ENCODE results near the gene NFX1. TPM values are rescaled to one million over a fixed set of nuclear protein-coding genes. Genes with fewer than 3 reads are reported as not detected.
"Not testable (repeated sequence)": the region's sequence is repeated elsewhere in the genome, so short reads cannot be mapped to it uniquely, and the experiment has no call there.

Gene NFX1
- total and polyA plus RNA-seq, 12 donors, result 17.5 to 44.4 (median 31.2) TPM

DNA sequence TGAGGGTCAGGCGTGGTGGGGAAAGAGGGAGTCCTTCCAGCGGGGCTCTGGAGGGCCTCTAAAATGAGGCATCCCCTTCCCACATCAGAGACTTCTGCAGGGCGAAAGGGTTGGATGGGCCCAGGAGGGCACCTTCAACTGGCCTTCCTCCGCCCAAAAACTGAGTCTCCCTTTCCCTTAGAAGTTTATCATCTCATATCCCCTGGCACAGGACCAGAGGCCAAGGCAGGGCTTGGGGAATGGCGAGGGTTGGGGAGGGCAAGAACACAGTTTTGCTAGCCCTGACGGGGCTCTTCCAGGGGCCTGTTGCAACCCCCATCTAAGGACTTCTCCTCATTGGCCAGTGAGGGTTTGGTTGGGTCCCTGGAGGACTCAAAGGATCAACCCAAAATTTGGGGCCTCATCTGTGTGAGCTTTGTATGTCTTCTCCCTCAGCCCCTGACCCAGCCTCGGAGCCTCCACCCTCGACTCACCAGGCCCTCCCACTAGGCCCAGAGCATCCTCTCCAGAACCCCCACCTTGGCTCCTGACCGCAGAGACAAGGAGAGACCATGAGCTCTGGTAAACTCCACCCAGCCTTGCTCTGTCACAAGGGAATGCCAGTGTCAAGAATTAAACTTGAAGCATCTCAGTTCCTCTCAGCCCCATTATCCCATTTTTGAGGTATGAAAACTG, 87.9 kb downstream of the NFX1 start:
- Histone ChIP-seq H3K36me3 (replicated peaks in 1 of 2) (no peaks in the 10 kb centered on the region), H3K9me3 (replicated peaks in 1 of 3) (no peaks in the 10 kb centered on the region), H3K4me3 (no peak overlapping the region), H3K27me3 (no peaks in the 10 kb centered on the region), H3K4me1 (replicated peaks in 1 of 2) (peaks cover 8 to 11% of the 10 kb centered on the region in 2 donors), H3K27ac (no peak overlapping the region)
- 78 to 92% (median 87%) methylated on average over 6 to 9 of the region's 9 CpGs for WGBS, 4 donors
- intact Hi-C loops (cut with DNase I), result loop anchor here (10.0 kb wide), 2 partner anchors 77 to 87 kb away; no protein-coding TSS in a partner anchor
- DNase-seq, result peak in 1 of 7 donors; percentile 16
- no peak for TF ChIP-seq POLR2A (IDR thresholded peaks at IDR 0.05)
- TF ChIP-seq, protein P1, sequence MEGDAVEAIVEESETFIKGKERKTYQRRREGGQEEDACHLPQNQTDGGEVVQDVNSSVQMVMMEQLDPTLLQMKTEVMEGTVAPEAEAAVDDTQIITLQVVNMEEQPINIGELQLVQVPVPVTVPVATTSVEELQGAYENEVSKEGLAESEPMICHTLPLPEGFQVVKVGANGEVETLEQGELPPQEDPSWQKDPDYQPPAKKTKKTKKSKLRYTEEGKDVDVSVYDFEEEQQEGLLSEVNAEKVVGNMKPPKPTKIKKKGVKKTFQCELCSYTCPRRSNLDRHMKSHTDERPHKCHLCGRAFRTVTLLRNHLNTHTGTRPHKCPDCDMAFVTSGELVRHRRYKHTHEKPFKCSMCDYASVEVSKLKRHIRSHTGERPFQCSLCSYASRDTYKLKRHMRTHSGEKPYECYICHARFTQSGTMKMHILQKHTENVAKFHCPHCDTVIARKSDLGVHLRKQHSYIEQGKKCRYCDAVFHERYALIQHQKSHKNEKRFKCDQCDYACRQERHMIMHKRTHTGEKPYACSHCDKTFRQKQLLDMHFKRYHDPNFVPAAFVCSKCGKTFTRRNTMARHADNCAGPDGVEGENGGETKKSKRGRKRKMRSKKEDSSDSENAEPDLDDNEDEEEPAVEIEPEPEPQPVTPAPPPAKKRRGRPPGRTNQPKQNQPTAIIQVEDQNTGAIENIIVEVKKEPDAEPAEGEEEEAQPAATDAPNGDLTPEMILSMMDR (IDR thresholded peaks at IDR 0.05), result no peak

DNA sequence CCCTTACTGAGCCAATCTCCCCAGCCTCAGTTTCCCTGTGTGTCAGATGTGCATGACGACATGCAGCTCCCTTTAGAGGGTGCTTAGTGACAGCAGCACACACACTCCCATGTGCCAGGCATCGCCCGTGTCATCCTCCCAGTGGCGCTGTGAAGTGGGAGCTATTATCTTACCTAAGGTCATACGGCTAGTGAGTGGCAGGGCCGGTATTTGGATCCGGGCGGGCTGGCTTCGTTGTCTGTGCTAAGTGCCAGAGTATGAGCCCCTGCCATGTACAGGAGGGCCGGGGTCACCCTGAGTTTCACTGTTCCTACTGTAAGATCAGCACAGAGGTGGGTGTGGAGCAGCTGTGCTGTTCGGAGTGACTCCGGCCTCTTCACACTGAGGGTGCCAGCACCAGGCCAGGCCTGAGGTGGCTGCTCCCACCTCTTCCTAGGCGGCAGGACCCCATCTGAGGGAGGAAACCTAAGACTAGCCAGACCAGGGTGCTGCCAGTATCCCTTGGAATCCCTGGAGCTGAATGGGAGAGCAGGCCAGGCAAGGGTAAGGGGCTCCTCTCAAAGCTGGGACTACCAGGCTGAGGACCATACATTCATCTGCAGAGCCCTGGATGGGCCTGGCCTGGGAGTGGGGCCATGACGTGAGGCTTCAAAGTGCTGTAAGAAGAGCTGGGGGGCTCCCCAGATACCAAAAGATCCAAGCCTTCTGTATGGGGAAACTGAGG, 89.5 kb downstream of the NFX1 start:
- Histone ChIP-seq H3K36me3 (replicated peaks in 1 of 2) (no peaks in the 10 kb centered on the region), H3K9me3 (replicated peaks in 1 of 3) (no peaks in the 10 kb centered on the region), H3K4me1 (replicated peaks in 1 of 2) (peaks cover 8 to 11% of the 10 kb centered on the region in 2 donors), H3K27ac (no peak overlapping the region), H3K4me3 (no peak overlapping the region), H3K27me3 (no peaks in the 10 kb centered on the region)
- no peak for TF ChIP-seq POLR2A (IDR thresholded peaks at IDR 0.05)
- TF ChIP-seq, protein P1 (IDR thresholded peaks at IDR 0.05), result peak in 1 of 6 experiments; percentile 13
- 52 to 71% (median 66%) methylated on average over 5 to 14 of the region's 14 CpGs for WGBS, 4 donors
- intact Hi-C loops (cut with DNase I), result loop anchor here (10.0 kb wide), 2 partner anchors 75 to 85 kb away; no protein-coding TSS in a partner anchor
- DNase-seq, result peak in 4 of 7 donors; percentile 38 to 72 (median 57)

DNA sequence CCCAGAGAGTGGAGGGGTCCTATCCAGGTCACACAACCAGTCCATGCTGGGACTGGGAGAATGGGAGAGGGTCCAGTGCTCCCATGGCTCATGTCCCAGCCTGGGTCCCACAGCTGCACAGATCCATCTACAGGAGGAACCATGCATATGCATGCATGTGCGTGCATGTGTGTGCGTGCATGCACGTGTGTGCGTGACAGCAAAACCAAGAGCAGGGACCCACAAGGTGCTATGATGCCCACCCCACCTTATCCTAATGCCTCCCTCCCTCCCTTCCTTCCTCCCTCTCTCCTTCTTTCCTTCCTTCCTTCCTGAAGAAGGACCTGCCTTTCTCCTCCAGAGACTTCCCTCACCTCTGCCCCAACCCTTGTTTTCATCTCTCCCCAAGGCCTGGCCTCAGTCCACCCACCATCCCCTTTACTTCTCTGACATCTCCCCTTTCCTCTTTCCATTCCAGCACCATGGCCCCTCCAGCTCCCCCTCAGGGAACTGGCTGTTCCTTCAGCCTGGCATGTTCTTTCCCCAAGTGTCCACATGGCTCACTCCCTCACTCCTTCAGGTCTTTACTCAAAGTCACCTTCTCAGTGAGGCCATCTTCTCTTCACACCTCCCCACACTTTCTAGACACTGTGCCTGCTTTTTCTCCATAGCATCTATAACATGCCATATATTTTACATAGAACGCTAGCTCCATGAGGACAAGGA, 90.2 kb downstream of the NFX1 start:
- Histone ChIP-seq H3K4me3 (no peak overlapping the region), H3K36me3 (replicated peaks in 1 of 2) (no peaks in the 10 kb centered on the region), H3K27me3 (no peaks in the 10 kb centered on the region), H3K4me1 (replicated peaks in 1 of 2) (peaks cover 2 to 7% of the 10 kb centered on the region in 2 donors), H3K9me3 (replicated peaks in 1 of 3) (no peaks in the 10 kb centered on the region), H3K27ac (no peak overlapping the region)
- TF ChIP-seq, protein P1 (IDR thresholded peaks at IDR 0.05), result no peak
- TF ChIP-seq POLR2A (IDR thresholded peaks at IDR 0.05), result no peak
- WGBS, 4 donors, result 93 to 97% (median 95%) methylated on average over 5 of the region's 5 CpGs
- intact Hi-C loops (cut with DNase I), result no loop called here
- no peak for DNase-seq

DNA sequence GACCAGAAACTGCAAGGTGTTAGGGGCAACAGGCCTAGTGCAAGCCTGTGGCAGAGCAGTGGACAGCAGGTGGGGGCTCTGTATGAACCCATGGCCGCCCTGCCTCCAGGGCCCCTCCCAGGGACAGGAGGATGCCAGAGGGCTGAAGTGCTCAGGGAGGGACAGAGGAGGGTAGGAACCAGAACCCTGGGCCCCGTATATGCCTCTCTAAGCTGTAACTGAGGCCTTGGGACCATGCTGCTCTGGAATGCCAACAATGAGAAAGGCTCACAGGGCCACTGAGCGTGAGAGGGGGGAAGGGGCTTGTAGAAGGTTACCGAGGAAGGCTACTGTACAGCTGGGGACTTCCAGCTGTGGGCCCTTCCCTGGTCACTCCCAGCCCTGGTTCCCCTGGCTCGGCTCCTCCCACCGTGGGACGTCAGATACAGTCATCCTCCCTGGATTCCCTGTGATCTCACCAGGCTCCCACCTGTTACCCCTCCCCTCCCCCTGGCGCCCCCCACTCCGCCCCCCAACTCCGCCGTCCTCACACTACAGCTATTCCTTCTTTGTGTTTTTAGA, 91.0 kb downstream of the NFX1 start:
- Histone ChIP-seq H3K9me3 (replicated peaks in 1 of 3) (no peaks in the 10 kb centered on the region), H3K4me3 (no peak overlapping the region), H3K36me3 (replicated peaks in 1 of 2) (no peaks in the 10 kb centered on the region), H3K27me3 (no peaks in the 10 kb centered on the region), H3K27ac (no peak overlapping the region), H3K4me1 (replicated peaks in 1 of 2) (no peaks in the 10 kb centered on the region)
- intact Hi-C loops (cut with DNase I), result no loop called here
- DNase-seq, result no peak
- 64 to 76% (median 72%) methylated on average over 10 to 11 of the region's 11 CpGs for WGBS, 4 donors
- TF ChIP-seq, protein P1 (IDR thresholded peaks at IDR 0.05), result no peak
- TF ChIP-seq POLR2A (IDR thresholded peaks at IDR 0.05), result no peak

DNA sequence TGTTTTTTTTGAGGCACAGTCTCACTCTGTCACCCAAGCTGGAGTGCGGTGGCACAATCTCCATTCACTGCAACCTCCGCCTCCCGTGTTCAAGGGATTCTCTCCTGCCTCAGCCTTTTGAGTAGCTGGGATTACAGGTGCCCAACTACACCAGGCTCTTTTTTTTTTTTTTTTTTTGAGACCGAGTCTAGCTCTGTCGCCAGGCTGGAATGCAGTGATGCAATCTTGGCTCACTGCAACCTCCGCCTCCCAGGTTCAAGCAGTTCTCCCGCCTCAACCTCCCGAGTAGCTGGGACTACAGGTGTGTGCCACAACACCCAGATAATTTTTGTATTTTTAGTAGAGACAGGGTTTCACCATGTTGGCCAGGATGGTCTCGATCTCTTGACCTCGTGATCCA, 92.1 kb downstream of the NFX1 start:
- WGBS, 4 donors, result 77 to 85% (median 80%) methylated on average over 10 of the region's 10 CpGs
- H3K4me1 ChIP-seq (replicated peaks in 1 of 2); H3K9me3 ChIP-seq (replicated peaks in 1 of 3); H3K27ac ChIP-seq; intact Hi-C loops (cut with DNase I); H3K27me3 ChIP-seq; H3K4me3 ChIP-seq; DNase-seq; H3K36me3 ChIP-seq (replicated peaks in 1 of 2): not testable (repeated sequence)

DNA sequence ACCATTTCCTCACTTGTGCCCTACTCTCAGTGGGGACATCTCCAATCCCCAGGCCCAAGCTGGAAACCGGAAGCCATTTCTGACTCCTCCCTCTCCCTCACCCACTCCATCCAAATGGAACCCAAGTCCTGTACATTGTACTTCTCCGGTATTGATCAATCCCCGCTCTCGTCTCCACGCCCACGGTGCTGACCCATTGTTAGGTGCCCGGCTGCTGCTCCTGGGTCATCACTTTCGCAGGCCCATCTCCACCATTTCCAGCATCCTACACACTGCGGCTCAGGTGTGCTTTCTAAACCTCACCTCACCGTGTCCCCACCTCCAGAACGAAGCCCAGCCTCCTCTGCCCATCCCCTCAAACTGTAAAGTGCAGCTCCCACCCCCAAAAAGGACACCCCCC, 93.1 kb downstream of the NFX1 start:
- 93 to 98% (median 95%) methylated on average over 11 of the region's 11 CpGs for WGBS, 4 donors
- DNase-seq, result not testable (repeated sequence)

More for the DNA sequence above, 93.1 kb downstream of the NFX1 start:
- intact Hi-C loops (cut with DNase I); H3K36me3 ChIP-seq (replicated peaks in 1 of 2); H3K27me3 ChIP-seq; H3K4me1 ChIP-seq (replicated peaks in 1 of 2); H3K9me3 ChIP-seq (replicated peaks in 1 of 3); H3K27ac ChIP-seq; H3K4me3 ChIP-seq: not testable (repeated sequence)
